HG02973 (cell line): ENCODE data around the gene RAB38.
A peak's percentile ranks its signal among the peaks of the same experiment; 100 is the strongest.

Source experiments
- ATAC-seq: cut with Tn5 transposase; IDR thresholded peaks from one replicate; pipeline ENCODE4 v1.9.1; 2021; ENCODE audit warnings: moderate library complexity; ENCODE audit not compliant: unreplicated experiment

RAB38 gene

GRCh38 chr11:88170673-88171072 lies 4.6 kb downstream of the RAB38 start:
- ATAC-seq = no peak

GRCh38 chr11:88169881-88170280 lies 5.4 kb downstream of the RAB38 start:
- no peak for ATAC-seq

DNA sequence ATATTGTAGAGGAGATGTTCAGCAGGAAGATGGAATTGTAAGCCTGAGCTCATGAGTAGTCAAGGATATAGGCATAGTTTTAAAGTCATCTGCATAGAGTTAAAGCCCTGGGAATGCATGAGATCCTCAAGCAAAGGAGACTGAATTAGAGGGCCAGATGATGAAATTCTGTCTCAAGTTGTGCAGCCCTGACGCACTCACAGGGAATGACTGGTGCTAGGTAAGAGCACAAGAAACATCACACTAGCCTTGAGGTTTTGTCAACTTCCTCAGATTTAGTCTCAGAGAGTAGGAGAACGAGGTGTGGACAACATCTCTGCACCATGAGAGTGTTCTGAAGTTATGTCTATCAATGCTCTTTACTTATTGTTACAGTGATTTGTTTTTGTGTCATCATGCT lies 5.8 kb downstream of the RAB38 start:
- ATAC-seq = no peak

DNA sequence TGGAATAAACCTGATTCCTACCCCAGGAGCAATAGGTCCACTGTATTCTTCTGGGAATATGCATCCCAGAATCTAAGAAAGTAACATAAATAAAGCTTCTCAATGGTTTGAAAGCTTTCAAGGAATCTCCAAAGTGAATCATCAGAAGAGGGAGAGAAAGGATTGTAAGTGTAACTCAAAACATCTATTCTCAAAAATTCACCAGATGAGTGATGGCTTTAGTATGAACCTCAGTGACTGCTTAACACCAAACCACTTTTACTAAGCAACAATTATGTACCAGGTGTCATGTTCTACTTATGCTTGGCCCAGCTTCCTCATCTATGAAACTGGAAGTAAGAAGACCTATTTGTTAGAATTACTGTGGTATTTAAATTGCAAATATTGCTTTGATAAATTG lies 7.4 kb downstream of the RAB38 start:
- ATAC-seq = no peak

- no peak for ATAC-seq
These were observed 10.2 kb downstream of the RAB38 start for GRCh38 chr11:88164806-88165585.

DNA sequence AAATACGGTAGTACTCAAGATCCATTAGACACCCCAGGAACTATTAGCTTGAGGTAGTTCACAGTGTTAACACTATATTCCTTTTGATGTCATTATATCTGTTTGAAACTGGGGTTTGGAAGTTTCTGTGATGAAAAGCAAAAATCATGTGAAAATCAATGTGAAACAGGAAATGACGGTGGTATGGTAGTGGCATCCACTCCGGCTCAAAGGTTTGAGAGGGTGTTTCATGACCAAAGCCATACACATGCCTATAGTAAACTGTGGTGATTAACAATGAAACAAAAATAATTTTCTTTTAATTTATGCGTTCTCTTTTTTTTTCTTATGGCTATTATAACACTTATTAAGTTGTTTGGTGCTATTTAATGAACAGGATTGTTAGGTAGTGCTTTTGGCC lies 10.9 kb downstream of the RAB38 start:
- ATAC-seq = peak; percentile 53

- ATAC-seq = no peak
These were observed 17.2 kb downstream of the RAB38 start for GRCh38 chr11:88158081-88158480.

- ATAC-seq = no peak
These were observed 17.9 kb downstream of the RAB38 start for GRCh38 chr11:88157370-88157769.

- ATAC-seq = no peak
These were observed 22.9 kb downstream of the RAB38 start for GRCh38 chr11:88152381-88152780.

DNA sequence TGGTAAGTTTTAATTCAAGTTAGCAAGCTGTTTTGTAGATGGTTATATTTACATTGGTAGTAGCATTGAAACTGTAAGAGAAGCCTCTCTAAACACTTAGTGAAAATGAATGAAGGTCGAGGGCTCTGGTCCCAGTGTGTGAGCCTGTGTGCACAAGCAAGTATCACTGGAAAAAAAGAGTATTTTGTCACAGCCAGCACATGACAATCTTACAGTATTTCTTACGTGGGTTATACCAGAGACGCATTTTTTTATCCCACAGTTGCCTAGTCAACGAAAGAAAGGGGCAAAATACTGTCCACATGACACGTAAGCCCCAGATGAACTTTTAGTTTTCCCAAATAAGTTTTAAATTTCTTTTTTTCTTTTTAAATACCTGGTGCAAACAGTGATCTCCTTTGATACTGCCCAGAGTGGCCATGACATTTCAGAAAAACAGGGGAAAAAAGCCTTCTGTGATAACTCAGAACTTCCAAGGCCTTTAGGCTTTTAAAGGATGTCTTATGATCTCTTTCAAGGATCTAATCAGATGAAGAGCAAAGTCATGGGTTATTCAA lies 23.5 kb downstream of the RAB38 start:
- ATAC-seq = no peak

DNA sequence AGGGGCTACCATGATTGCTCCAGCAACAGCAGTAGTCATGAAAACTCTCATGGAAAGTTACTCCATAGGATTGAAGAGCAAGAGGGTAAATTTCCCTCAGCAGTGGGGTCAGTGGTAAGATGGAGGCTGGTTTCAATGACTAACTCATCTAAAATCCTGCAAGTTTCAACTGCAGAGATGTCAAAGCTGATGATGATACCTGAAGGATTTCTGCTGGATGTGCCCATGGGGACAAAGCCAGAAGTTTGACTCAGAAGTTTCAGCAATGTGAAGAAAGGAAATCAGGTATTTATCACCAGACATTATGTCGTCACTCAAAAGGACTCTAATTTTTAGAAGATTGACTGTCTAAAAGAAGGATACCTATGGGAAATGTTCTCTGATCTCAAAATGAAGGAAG lies 29.1 kb downstream of the RAB38 start:
- ATAC-seq = no peak

- ATAC-seq = no peak
These were observed 35.4 kb downstream of the RAB38 start for GRCh38 chr11:88139865-88140264.

DNA sequence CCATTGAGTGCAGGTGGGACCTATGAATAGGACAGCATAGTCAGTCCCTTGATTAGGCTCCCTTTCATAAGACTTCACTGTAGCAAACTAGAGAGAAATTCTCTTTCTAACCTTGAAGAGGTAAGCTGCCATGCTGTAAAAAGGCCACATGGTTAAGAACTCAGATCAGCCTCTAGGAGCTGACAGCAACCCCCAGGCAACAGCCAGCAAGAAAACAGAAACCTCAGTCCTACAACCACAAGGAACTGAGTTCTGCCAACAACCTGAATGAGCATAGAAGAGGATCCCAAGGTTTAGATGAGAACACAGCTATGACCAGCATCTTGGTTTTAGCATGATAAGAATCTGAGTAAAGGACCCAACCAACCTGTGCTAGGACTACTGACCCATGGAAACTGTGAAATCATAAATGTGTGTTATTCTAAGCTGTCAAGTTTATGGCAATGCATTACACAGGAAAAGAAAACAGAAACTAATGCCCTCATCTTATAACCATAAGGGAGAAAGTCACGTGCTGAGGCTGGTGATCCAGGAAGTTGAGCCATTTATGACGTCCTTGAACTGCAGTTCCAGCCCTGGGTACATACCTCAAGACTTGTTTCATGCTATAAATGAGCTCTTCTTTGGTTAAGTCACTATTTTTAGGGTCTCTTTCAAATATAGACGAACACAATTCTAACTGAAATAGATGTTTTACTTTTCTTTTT lies 43.3 kb downstream of the RAB38 start:
- no peak for ATAC-seq

- no peak for ATAC-seq
These were observed 52.3 kb downstream of the RAB38 start for GRCh38 chr11:88122956-88123355.

DNA sequence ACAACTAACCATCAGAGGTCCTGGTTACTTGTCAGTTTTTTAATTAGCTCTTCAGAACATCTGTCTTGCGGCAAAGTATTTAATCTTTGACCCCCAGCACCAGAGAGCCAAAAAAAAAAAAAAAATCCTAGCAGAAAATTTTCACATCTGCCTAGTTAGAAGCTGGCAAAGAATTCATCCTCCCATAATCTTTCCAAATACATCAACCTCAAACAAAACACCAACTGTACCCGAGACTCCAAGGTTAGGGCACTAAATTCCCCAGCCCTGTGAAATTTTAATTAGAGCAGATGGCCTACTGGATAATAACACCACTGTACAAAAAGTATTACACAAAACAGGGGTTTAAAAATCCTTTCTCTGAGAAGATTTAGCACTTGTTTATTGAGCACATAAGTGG lies 55.7 kb downstream of the RAB38 start:
- ATAC-seq = no peak

GRCh38 chr11:88117281-88117858 lies 57.9 kb downstream of the RAB38 start:
- ATAC-seq = no peak

GRCh38 chr11:88115828-88116755 lies 59.2 kb downstream of the RAB38 start:
- ATAC-seq = no peak

- no peak for ATAC-seq
These were observed 60.7 kb downstream of the RAB38 start for GRCh38 chr11:88114486-88115045.

GRCh38 chr11:88106666-88107065 lies 68.6 kb downstream of the RAB38 start:
- no peak for ATAC-seq

GRCh38 chr11:88105951-88106350 lies 69.3 kb downstream of the RAB38 start:
- no peak for ATAC-seq
